ENCODE results near the gene HOXA5. TPM values are rescaled to one million over a fixed set of nuclear protein-coding genes. Genes with fewer than 3 reads are reported as not detected.

Gene HOXA5
- total RNA-seq, 2 donors from 2014 or later, result 0.99 to 2.6 TPM

GRCh38 chr7:27160546-27161213, 17.2 kb upstream of the HOXA5 start:
- Histone ChIP-seq H3K9me3 (no peaks in the 10 kb centered on the region), H3K4me3 (peak overlapping the region in 1 of 2 donors; percentile 44), H3K27ac (no peak overlapping the region), H3K4me1 (peaks cover 31% of the 10 kb centered on the region), H3K36me3 (replicated peaks in 1 of 2; ENCODE audit: insufficient read depth in 1 of 2, low read depth in 2 of 2) (no peaks in the 10 kb centered on the region), H3K27me3 (peaks cover 0 to 64% of the 10 kb centered on the region in 2 donors)
- intact Hi-C loops (cut with DNase I), result loop anchor here (10.0 kb wide), 1 partner anchor 306 kb away; no protein-coding TSS in a partner anchor
- ATAC-seq (peak; percentile 83), DNase-seq (peak; percentile 85 to 90 (median 86))
- TF ChIP-seq POLR2A (IDR thresholded peaks at IDR 0.05), result no peak
- TF ChIP-seq, protein P1, sequence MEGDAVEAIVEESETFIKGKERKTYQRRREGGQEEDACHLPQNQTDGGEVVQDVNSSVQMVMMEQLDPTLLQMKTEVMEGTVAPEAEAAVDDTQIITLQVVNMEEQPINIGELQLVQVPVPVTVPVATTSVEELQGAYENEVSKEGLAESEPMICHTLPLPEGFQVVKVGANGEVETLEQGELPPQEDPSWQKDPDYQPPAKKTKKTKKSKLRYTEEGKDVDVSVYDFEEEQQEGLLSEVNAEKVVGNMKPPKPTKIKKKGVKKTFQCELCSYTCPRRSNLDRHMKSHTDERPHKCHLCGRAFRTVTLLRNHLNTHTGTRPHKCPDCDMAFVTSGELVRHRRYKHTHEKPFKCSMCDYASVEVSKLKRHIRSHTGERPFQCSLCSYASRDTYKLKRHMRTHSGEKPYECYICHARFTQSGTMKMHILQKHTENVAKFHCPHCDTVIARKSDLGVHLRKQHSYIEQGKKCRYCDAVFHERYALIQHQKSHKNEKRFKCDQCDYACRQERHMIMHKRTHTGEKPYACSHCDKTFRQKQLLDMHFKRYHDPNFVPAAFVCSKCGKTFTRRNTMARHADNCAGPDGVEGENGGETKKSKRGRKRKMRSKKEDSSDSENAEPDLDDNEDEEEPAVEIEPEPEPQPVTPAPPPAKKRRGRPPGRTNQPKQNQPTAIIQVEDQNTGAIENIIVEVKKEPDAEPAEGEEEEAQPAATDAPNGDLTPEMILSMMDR (IDR thresholded peaks at IDR 0.05), result peak; percentile 95 to 100 (median 97)
- 1 to 11% methylated on average over 2 to 54 of the region's 54 CpGs for WGBS, 2 donors

GRCh38 chr7:27160145-27160545, 16.7 kb upstream of the HOXA5 start:
- TF ChIP-seq, protein P1 (IDR thresholded peaks at IDR 0.05), result no peak
- TF ChIP-seq POLR2A (IDR thresholded peaks at IDR 0.05), result no peak
- ATAC-seq (peak; percentile 13), DNase-seq (peak in 1 of 4 donors; percentile 9)
- H3K9me3 ChIP-seq, result no peaks in the 10 kb centered on the region
- WGBS, 2 donors, result 15 to 30% methylated on average over 17 to 23 of the region's 23 CpGs
- peaks cover 0 to 62% of the 10 kb centered on the region in 2 donors for H3K27me3 ChIP-seq
- H3K4me3 ChIP-seq, result peak overlapping the region in 1 of 2 donors; percentile 44
- intact Hi-C loops (cut with DNase I), result loop anchor here (10.0 kb wide), 1 partner anchor 305 kb away; no protein-coding TSS in a partner anchor
- no peaks in the 10 kb centered on the region for H3K36me3 ChIP-seq (replicated peaks in 1 of 2; ENCODE audit: insufficient read depth in 1 of 2, low read depth in 2 of 2)
- peaks cover 31% of the 10 kb centered on the region for H3K4me1 ChIP-seq
- H3K27ac ChIP-seq, result no peak overlapping the region

DNA sequence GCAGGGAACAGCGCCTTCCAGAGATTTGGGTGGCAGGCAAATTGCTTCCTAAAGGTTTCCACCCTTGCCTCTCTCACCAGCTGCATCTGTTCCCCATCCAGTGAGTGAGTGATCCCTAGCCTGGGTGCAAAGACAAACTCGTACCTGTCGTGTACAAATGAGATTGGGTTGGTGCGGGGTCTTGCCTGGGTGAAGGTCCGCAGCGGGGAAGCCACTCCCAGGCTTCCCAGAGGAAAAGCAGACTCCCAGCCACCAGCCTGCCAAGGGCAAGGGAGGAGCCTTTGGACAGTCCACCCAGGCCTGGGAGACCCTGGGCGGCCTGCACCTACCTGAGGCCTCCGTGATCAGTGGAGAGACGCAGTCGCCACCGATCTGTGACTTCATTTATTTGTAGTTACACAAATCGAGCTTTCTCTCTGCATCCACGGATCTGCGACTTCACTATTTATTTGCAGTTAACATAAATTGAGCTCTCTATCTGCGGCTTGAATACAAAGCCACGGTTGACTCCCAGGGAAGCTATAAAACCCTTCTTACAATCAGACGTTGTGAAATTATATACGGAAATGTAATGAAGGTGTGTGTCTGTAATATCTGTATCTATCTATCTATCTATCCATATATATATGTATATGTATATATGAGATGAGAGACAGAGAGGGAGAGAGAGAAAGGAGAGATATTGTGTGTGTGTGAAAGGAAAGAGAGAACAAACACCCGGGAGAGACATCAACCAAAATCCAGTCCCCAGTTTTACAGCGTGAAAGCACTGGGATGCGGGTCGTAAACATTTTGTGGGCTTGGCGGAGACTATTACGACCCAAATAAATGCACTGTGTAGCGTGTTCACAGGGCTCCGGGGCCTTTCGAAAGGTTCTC, 16.0 kb upstream of the HOXA5 start:
- Histone ChIP-seq H3K4me1 (peaks cover 34% of the 10 kb centered on the region), H3K27me3 (peaks cover 0 to 56% of the 10 kb centered on the region in 2 donors), H3K27ac (no peak overlapping the region), H3K36me3 (replicated peaks in 1 of 2; ENCODE audit: insufficient read depth in 1 of 2, low read depth in 2 of 2) (no peaks in the 10 kb centered on the region), H3K9me3 (no peaks in the 10 kb centered on the region), H3K4me3 (no peak overlapping the region)
- DNase-seq, result peak in 2 of 4 donors; percentile 6 to 9
- ATAC-seq, result no peak
- no peak for TF ChIP-seq POLR2A (IDR thresholded peaks at IDR 0.05)
- TF ChIP-seq, protein P1 (IDR thresholded peaks at IDR 0.05), result no peak
- 37 to 47% methylated on average over 26 to 27 of the region's 27 CpGs for WGBS, 2 donors
- intact Hi-C loops (cut with DNase I), result loop anchor here (10.0 kb wide), 1 partner anchor 305 kb away; no protein-coding TSS in a partner anchor

- Histone ChIP-seq H3K36me3 (replicated peaks in 1 of 2; ENCODE audit: insufficient read depth in 1 of 2, low read depth in 2 of 2) (no peaks in the 10 kb centered on the region), H3K27me3 (peaks cover 0 to 59% of the 10 kb centered on the region in 2 donors), H3K4me3 (no peak overlapping the region), H3K9me3 (no peaks in the 10 kb centered on the region), H3K27ac (no peak overlapping the region), H3K4me1 (peaks cover 33% of the 10 kb centered on the region)
- DNase-seq, result peak in 2 of 4 donors; percentile 3 to 9
- no peak for ATAC-seq
- WGBS, 2 donors, result 15 to 25% methylated on average over 34 to 35 of the region's 35 CpGs
- TF ChIP-seq, protein P1 (IDR thresholded peaks at IDR 0.05), result no peak
- TF ChIP-seq POLR2A (IDR thresholded peaks at IDR 0.05), result no peak
- intact Hi-C loops (cut with DNase I), result no loop called here
Observed at GRCh38 chr7:27158436-27159265, 15.2 kb upstream of the HOXA5 start.
